IMR-90 (cell line): ENCODE results near the gene TTBK2. TPM values are rescaled to one million over a fixed set of nuclear protein-coding genes. Genes with fewer than 3 reads are reported as not detected.
A peak's percentile ranks its signal among the peaks of the same experiment; 100 is the strongest.

ENCODE experiments used
- ATAC-seq: fragments of 200-7000 bp; cut with Tn5 transposase; 2 replicates; pipeline ENCODE4 v1.9.1; 2020; ENCODE audit warnings: low read depth, mild to moderate bottlenecking, moderate library complexity
- BruUV-seq: library from RNA; stranded (reverse); fragments of 400-500 nt; replicated peaks from 2 replicates; lab custom pipeline; 2021; lab: Mats Ljungman, UMichigan
- CTCF ChIA-PET: fragments of 300-600 bp; formaldehyde crosslinking; extraction: SDS; loops from one replicate; lab custom pipeline; 2021; ENCODE audit warnings: antibody characterized with exemption; lab: Yijun Ruan, JAX
- POLR2A ChIA-PET: fragments of 300-600 bp; sonication (Branson Sonifier 250); formaldehyde crosslinking; loops from one replicate; lab custom pipeline; 2022; ENCODE audit warnings: antibody characterized with exemption; ENCODE audit not compliant: unreplicated experiment; lab: Charles Lee
- DNase-seq: peaks from one replicate; pipeline ENCODE4 v3.0.0; 2013
- H2AFZ ChIP-seq: replicated peaks from 2 replicates; pipeline ENCODE3; 2013; ENCODE audit warnings: low read length, mild to moderate bottlenecking; ENCODE audit not compliant: poor library complexity
- H2AK5ac ChIP-seq: 2 replicates; pipeline ENCODE4 v1.6.1; 2013; ENCODE audit warnings: low read depth, low read length, inconsistent platforms
- H2AK9ac ChIP-seq: replicated peaks from 2 replicates; pipeline ENCODE3; 2013; ENCODE audit warnings: mild to moderate bottlenecking, low read depth, low read length, moderate library complexity; ENCODE audit not compliant: poor library complexity
- H2BK120ac ChIP-seq: 2 replicates; pipeline ENCODE4 v1.6.1; 2013; ENCODE audit warnings: low read depth, low read length, inconsistent platforms
- H2BK15ac ChIP-seq: 3 replicates; pipeline ENCODE4 v1.6.1; 2013; ENCODE audit warnings: low read depth, low read length, inconsistent platforms
- H2BK20ac ChIP-seq: 2 replicates; pipeline ENCODE4 v1.6.1; 2013; ENCODE audit warnings: low read depth, mild to moderate bottlenecking, inconsistent platforms, low read length, moderate library complexity
- H2BK5ac ChIP-seq: 2 replicates; pipeline ENCODE4 v1.6.1; 2013; ENCODE audit warnings: mild to moderate bottlenecking, low read depth, low read length, inconsistent platforms; ENCODE audit not compliant: poor library complexity, severe bottlenecking
- H3K14ac ChIP-seq: replicated peaks from 2 replicates; pipeline ENCODE4 v1.6.1; 2013; ENCODE audit warnings: low read depth, low read length, inconsistent platforms
- H3K18ac ChIP-seq: 2 replicates; pipeline ENCODE4 v1.6.1; 2013; ENCODE audit warnings: low read depth, low read length, control low read depth
- H3K23ac ChIP-seq: 2 replicates; pipeline ENCODE4 v1.6.1; 2013; ENCODE audit warnings: low read depth, low read length, inconsistent platforms
- H3K27ac ChIP-seq: 2 replicates; pipeline ENCODE4 v1.5.1; 2013; ENCODE audit warnings: mild to moderate bottlenecking, control low read depth, low read length; ENCODE audit not compliant: insufficient read depth
- H3K27me3 ChIP-seq: 2 replicates; pipeline ENCODE4 v1.6.1; 2013; ENCODE audit warnings: low read length; ENCODE audit not compliant: control insufficient read depth, insufficient read depth
- H3K36me3 ChIP-seq: 2 replicates; pipeline ENCODE4 v1.6.1; 2013; ENCODE audit warnings: low read length, mixed read lengths; ENCODE audit not compliant: control insufficient read depth, insufficient read depth
- H3K4ac ChIP-seq: 2 replicates; pipeline ENCODE4 v1.6.1; 2013; ENCODE audit warnings: low read depth, low read length, inconsistent platforms
- H3K4me1 ChIP-seq: 2 replicates; pipeline ENCODE4 v1.6.1; 2013; ENCODE audit warnings: low read length, mixed read lengths; ENCODE audit not compliant: control insufficient read depth, insufficient read depth
- H3K4me2 ChIP-seq: 2 replicates; pipeline ENCODE4 v1.6.1; 2013; ENCODE audit warnings: low read depth, mild to moderate bottlenecking, control low read depth, low read length, moderate library complexity
- H3K4me3 ChIP-seq: 2 replicates; pipeline ENCODE4 v1.5.1; 2013; ENCODE audit warnings: low read depth, mild to moderate bottlenecking, control low read depth, low read length, moderate library complexity; ENCODE audit not compliant: insufficient read depth
- H3K56ac ChIP-seq: 2 replicates; pipeline ENCODE4 v1.6.1; 2013; ENCODE audit warnings: low read length, inconsistent platforms; ENCODE audit not compliant: insufficient read depth; ENCODE audit errors: extremely low read depth
- H3K79me1 ChIP-seq, 2 experiments: 2 replicates each; pipeline ENCODE4 v1.6.1; 2013; ENCODE audit warnings: low read length in 2 of 2, inconsistent platforms in 1 of 2, low read depth in 1 of 2
- H3K9ac ChIP-seq: 2 replicates; pipeline ENCODE4 v1.6.1; 2013; ENCODE audit warnings: low read depth, low read length, control low read depth
- H3K9me1 ChIP-seq: 2 replicates; pipeline ENCODE4 v1.6.1; 2013; ENCODE audit warnings: low read length, inconsistent platforms; ENCODE audit not compliant: insufficient read depth
- H3K9me3 ChIP-seq: 2 replicates; pipeline ENCODE4 v1.6.1; 2013; ENCODE audit warnings: low read length; ENCODE audit not compliant: control insufficient read depth, insufficient read depth
- H4K20me1 ChIP-seq: 2 replicates; pipeline ENCODE4 v1.6.1; 2013; ENCODE audit warnings: low read length, inconsistent platforms; ENCODE audit not compliant: insufficient read depth
- H4K5ac ChIP-seq: 2 replicates; pipeline ENCODE4 v1.6.1; 2013; ENCODE audit warnings: mild to moderate bottlenecking, low read depth, low read length, control low read depth
- H4K8ac ChIP-seq, 2 experiments: 2 replicates each; pipeline ENCODE4 v1.6.1; 2013; ENCODE audit warnings: low read depth in 2 of 2, low read length in 2 of 2, control low read depth in 1 of 2, inconsistent platforms in 1 of 2
- H4K91ac ChIP-seq: 2 replicates; pipeline ENCODE4 v1.6.1; 2013; ENCODE audit warnings: low read depth, low read length, inconsistent platforms; ENCODE audit not compliant: insufficient read depth
- BHLHE40 ChIP-seq: fragments of 150-350 bp; IDR thresholded peaks from 2 replicates; pipeline ENCODE4 v1.6.1; 2016; ENCODE audit warnings: mild to moderate bottlenecking, low read depth, low read length
- CEBPB ChIP-seq: IDR thresholded peaks from 2 replicates; pipeline ENCODE4 v1.6.1; 2012; ENCODE audit warnings: low read depth, low read length, improper control_type of control experiment
- CHD1 ChIP-seq: IDR thresholded peaks from 2 replicates; pipeline ENCODE4 v1.6.1; 2012; ENCODE audit warnings: low read depth, low read length, improper control_type of control experiment
- ELK1 ChIP-seq: fragments of 150-350 bp; IDR thresholded peaks from 2 replicates; pipeline ENCODE4 v1.6.1; 2016; ENCODE audit warnings: low read depth, mild to moderate bottlenecking, low read length, moderate library complexity, borderline replicate concordance
- FOS ChIP-seq: fragments of 150-350 bp; IDR thresholded peaks from 2 replicates; pipeline ENCODE4 v1.6.1; 2016; ENCODE audit warnings: low read depth, low read length
- MAFK ChIP-seq: IDR thresholded peaks from 2 replicates; pipeline ENCODE4 v1.6.1; 2012; ENCODE audit warnings: low read depth, low read length, improper control_type of control experiment
- MAZ ChIP-seq: IDR thresholded peaks from 2 replicates; pipeline ENCODE4 v1.6.1; 2012; ENCODE audit warnings: low read depth, mild to moderate bottlenecking, low read length, improper control_type of control experiment, moderate library complexity, borderline replicate concordance
- MXI1 ChIP-seq: IDR thresholded peaks from 2 replicates; pipeline ENCODE4 v1.6.1; 2012; ENCODE audit warnings: low read depth, mild to moderate bottlenecking, low read length, moderate library complexity, borderline replicate concordance
- NFE2L2 ChIP-seq: fragments of 150-350 bp; IDR thresholded peaks from 2 replicates; pipeline ENCODE4 v1.6.1; 2016; ENCODE audit warnings: low read depth, mild to moderate bottlenecking, low read length
- POLR2A ChIP-seq: IDR thresholded peaks from 2 replicates; pipeline ENCODE4 v1.6.1; 2012; ENCODE audit warnings: mild to moderate bottlenecking, low read depth, low read length
- RCOR1 ChIP-seq: IDR thresholded peaks from 2 replicates; pipeline ENCODE4 v1.6.1; 2012; ENCODE audit warnings: mild to moderate bottlenecking, low read length, improper control_type of control experiment; ENCODE audit not compliant: insufficient replicate concordance
- RFX5 ChIP-seq: IDR thresholded peaks from 2 replicates; pipeline ENCODE4 v1.8.0; 2012; ENCODE audit warnings: low read depth, mild to moderate bottlenecking, low read length, moderate library complexity
- SMC3 ChIP-seq: fragments of 150-350 bp; IDR thresholded peaks from 2 replicates; pipeline ENCODE4 v1.6.1; 2016; ENCODE audit warnings: low read depth, mild to moderate bottlenecking, antibody characterized with exemption, low read length, moderate library complexity
- USF2 ChIP-seq: fragments of 150-350 bp; IDR thresholded peaks from 2 replicates; pipeline ENCODE4 v1.6.1; 2017; ENCODE audit warnings: mild to moderate bottlenecking, antibody characterized with exemption, low read length, low read depth
- WGBS, 2 experiments: methylation state at CpG; one replicate each; pipeline versions ENCODE4 v1.1.5 to v1.1.7; 2013; ENCODE audit warnings: missing lambda C conversion rate in 2 of 2; ENCODE audit not compliant: insufficient read length in 1 of 2; ENCODE audit errors: extremely low coverage in 2 of 2; 5-methylcytosine and 5-hydroxymethylcytosine counted together
- dilution Hi-C: fragments of 300-500 bp; cut with HindIII; formaldehyde crosslinking; loops from one replicate; pipeline ENCODE4 v1.14.3; 2018; ENCODE audit warnings: low sequenced_read_pairs; ENCODE audit not compliant: unreplicated experiment
- in situ Hi-C: fragments of 300-500 bp; cut with MboI; formaldehyde crosslinking; loops from 3 replicates; pipeline ENCODE4 v1.14.3; 2019; ENCODE audit warnings: low sequenced_read_pairs, inconsistent platforms, mixed read lengths
- intact Hi-C: fragments of 100-400 bp; cut with micrococcal nuclease; formaldehyde crosslinking; loops from 2 replicates; pipeline ENCODE4 v1.10.0; 2022
- polyA plus RNA-seq, 3 experiments: library from polyadenylated mRNA; depleted of rRNA; stranded (reverse); fragments of >200 nt; gene quantifications; 2 replicates each; pipeline ENCODE4 v1.2.3, GENCODE V29; 2012; ENCODE audit warnings: low replicate concordance in 1 of 3
- total RNA-seq: library from RNA; depleted of rRNA; stranded (reverse); fragments of >200 nt; gene quantifications from 2 replicates; pipeline ENCODE4 v1.2.3, GENCODE V29; 2012

The TTBK2 gene
- total and polyA plus RNA-seq, 2 of the 4 experiments (the other 2 are of a cell fraction): 2.4 to 3.2 TPM

- no peak overlapping the region for H4K91ac ChIP-seq
- H4K5ac ChIP-seq: peak overlapping the region; percentile 67; the same call in 1 of the 2 replicates
- peak overlapping the region; percentile 52; the same call in 1 of the 2 replicates for H3K27ac ChIP-seq
- H3K27me3 ChIP-seq: no peaks in the 10 kb centered on the region
- 0 out of 2 replicates have a peak, but pooled peaks cover 2% of the 10 kb centered on the region for H3K9me1 ChIP-seq
- ATAC-seq: peak; percentile 63
- peak; percentile 41 for DNase-seq
- no CpG with 5 or more reads among the region's 5 CpGs for WGBS, 2 experiments
- H3K56ac ChIP-seq: no peak overlapping the region
- 0 out of 2 replicates have a peak overlapping the region, but pooled peaks have one; percentile 5 for H2BK120ac ChIP-seq
- intact Hi-C loops (no loop called here), dilution Hi-C loops (no loop called here), in situ Hi-C loops (no loop called here)
- no peak overlapping the region for H2BK20ac ChIP-seq
- H3K9me3 ChIP-seq: no peaks in the 10 kb centered on the region
- CTCF ChIA-PET: no interaction called here
- peak overlapping the region; percentile 40; the same call in 1 of the 2 replicates for H3K23ac ChIP-seq
- no peak overlapping the region for H2AK5ac ChIP-seq
- BruUV-seq: no TSS peak
- POLR2A ChIA-PET: no interaction called here
- H2AK9ac ChIP-seq: no peak overlapping the region
- no peak overlapping the region for H2AFZ ChIP-seq
- no peaks in the 10 kb centered on the region for H3K36me3 ChIP-seq
- H3K4ac ChIP-seq: peak overlapping the region; percentile 24; the same call in 1 of the 2 replicates
- no peak overlapping the region for H3K18ac ChIP-seq
- peaks cover 3% of the 10 kb centered on the region for H3K4me1 ChIP-seq
- peak overlapping the region; percentile 96 for H3K4me2 ChIP-seq
- H2BK5ac ChIP-seq: peak overlapping the region; percentile 15
- peaks cover 8% of the 10 kb centered on the region; the same call in 1 of the 2 replicates for H4K20me1 ChIP-seq
- H3K9ac ChIP-seq: peak overlapping the region; percentile 55; the same call in 1 of the 2 replicates
- H3K79me1 ChIP-seq: peaks cover 18 to 53% of the 10 kb centered on the region in 2 experiments
- H3K4me3 ChIP-seq: peak overlapping the region; percentile 36; the same call in 1 of the 2 replicates
- no peak overlapping the region for H2BK15ac ChIP-seq
- peak overlapping the region; percentile 23 to 69; a peak in 3 of 4 replicates for H4K8ac ChIP-seq
- peak overlapping the region; percentile 50 for H3K14ac ChIP-seq
- TF ChIP-seq MXI1: no peak
- no peak for TF ChIP-seq RCOR1
- TF ChIP-seq CHD1: no peak
- TF ChIP-seq RFX5: no peak
- TF ChIP-seq POLR2A: no peak
- TF ChIP-seq USF2: no peak
- TF ChIP-seq SMC3: no peak
- TF ChIP-seq FOS: no peak
- no peak for TF ChIP-seq MAFK
- no peak for TF ChIP-seq BHLHE40
- no peak for TF ChIP-seq CEBPB
- TF ChIP-seq NFE2L2: no peak
- TF ChIP-seq MAZ: no peak
- no peak for TF ChIP-seq ELK1
Observed at GRCh38 chr15:42914728-42915497, 5.7 kb downstream of the TTBK2 start.
